ENCODE results near the gene CA5A. TPM values are rescaled to one million over a fixed set of nuclear protein-coding genes. Genes with fewer than 3 reads are reported as not detected.
"Not testable (repeated sequence)": the region's sequence is repeated elsewhere in the genome, so short reads cannot be mapped to it uniquely, and the experiment has no call there.

The CA5A gene
- total RNA-seq, 4 donors from 2014 or later, result not detected

DNA sequence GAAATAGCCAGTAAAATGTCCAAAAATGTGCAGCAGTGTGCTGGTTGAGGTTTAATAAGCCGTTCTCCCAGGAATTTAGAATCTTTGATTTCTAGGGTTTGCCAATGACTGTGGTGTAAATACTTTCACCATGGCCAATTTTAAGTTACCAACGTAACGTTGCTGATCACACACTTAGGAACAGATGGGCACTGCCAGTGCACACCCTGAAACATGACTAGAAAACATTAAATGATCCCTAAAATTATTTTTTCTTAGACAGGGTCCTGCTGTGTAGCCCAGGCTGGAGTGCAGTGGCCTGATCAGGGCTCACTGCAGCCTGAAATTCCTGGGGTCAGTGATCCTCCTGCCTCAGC is 3.2 kb downstream of the CA5A start:
- no peak for TF ChIP-seq EP300 (IDR thresholded peaks at IDR 0.05)
- TF ChIP-seq POLR2A (IDR thresholded peaks at IDR 0.05; ENCODE audit: low read depth), result no peak
- TF ChIP-seq POLR2AphosphoS5 (IDR thresholded peaks at IDR 0.05), result no peak
- TF ChIP-seq, protein P1, sequence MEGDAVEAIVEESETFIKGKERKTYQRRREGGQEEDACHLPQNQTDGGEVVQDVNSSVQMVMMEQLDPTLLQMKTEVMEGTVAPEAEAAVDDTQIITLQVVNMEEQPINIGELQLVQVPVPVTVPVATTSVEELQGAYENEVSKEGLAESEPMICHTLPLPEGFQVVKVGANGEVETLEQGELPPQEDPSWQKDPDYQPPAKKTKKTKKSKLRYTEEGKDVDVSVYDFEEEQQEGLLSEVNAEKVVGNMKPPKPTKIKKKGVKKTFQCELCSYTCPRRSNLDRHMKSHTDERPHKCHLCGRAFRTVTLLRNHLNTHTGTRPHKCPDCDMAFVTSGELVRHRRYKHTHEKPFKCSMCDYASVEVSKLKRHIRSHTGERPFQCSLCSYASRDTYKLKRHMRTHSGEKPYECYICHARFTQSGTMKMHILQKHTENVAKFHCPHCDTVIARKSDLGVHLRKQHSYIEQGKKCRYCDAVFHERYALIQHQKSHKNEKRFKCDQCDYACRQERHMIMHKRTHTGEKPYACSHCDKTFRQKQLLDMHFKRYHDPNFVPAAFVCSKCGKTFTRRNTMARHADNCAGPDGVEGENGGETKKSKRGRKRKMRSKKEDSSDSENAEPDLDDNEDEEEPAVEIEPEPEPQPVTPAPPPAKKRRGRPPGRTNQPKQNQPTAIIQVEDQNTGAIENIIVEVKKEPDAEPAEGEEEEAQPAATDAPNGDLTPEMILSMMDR (IDR thresholded peaks at IDR 0.05), result no peak
- intact Hi-C loops (cut with DNase I), result no loop called here
- H3K4me1 ChIP-seq, result no peaks in the 10 kb centered on the region
- no peak overlapping the region for H3K4me3 ChIP-seq
- WGBS, result 98% methylated on average over 3 of the region's 3 CpGs
- H3K9me3 ChIP-seq, result no peaks in the 10 kb centered on the region
- H3K27ac ChIP-seq (replicated peaks in 1 of 4), result no peak overlapping the region
- H3K27me3 ChIP-seq, result peaks cover 0 to 15% (median 0%) of the 10 kb centered on the region in 4 donors
- no peak for DNase-seq (ENCODE audit: extremely low spot score)
- H3K36me3 ChIP-seq, result no peaks in the 10 kb centered on the region

DNA sequence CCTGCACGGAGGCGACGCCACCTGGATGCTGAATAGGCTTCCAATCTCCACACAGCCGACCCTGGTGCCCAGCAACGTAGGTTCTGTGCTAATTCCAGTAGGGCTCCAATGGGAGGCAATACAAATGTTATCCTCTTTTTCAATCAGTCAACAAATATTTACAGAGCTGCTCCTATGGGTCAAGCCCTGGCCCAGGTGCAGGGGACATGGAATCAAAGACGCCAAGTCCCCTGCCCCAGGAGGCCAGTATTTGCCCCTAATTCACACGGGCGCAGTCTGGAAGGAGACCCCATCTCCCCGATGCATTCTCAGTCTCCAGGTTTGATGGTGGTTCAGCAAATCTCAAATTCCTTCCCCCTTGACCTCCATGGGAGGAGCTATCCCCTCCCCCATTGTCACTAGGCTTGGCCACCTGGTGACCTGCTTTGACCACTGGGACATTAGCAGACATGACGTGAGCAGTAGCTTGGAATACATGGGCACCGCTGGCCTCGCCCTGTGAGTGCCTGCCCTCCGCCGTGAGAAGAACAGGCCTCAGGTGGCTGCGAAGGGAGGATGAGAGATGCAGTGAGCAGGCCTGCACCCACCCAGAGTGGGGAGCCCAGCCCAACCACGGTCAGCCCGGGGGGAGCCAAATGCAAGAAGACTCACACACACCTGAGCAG is 3.7 kb downstream of the CA5A start:
- WGBS, result 89% methylated on average over 14 of the region's 17 CpGs
- H3K4me1 ChIP-seq; DNase-seq (ENCODE audit: extremely low spot score); H3K9me3 ChIP-seq; H3K27ac ChIP-seq (replicated peaks in 1 of 4); H3K36me3 ChIP-seq; H3K4me3 ChIP-seq; intact Hi-C loops (cut with DNase I): not testable (repeated sequence)
- peaks cover 0 to 15% (median 0%) of the 10 kb centered on the region in 4 donors for H3K27me3 ChIP-seq

DNA sequence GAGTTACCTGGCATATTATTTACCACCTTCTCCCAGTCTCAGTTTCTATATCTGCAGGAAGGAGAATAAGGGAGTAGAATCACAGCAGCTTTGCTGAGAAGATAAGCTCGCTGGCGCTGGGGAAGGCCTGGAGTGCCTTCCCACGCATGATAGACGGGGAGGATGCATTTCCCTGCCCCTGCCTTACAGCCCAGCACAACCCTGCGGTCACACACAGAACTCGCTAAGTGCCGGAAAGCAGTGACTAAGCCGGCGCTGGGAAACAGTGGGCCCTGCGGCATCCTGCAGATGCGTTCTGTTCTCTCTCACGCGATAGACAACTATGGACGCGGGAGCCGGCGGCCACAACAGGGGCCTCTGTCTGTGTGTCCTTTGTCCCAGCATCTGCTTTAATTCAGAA is 4.8 kb downstream of the CA5A start:
- Histone ChIP-seq H3K27me3 (peaks cover 0 to 25% (median 0%) of the 10 kb centered on the region in 4 donors), H3K27ac (replicated peaks in 1 of 4) (no peak overlapping the region), H3K9me3 (no peaks in the 10 kb centered on the region), H3K4me1 (no peaks in the 10 kb centered on the region), H3K36me3 (no peaks in the 10 kb centered on the region), H3K4me3 (no peak overlapping the region)
- intact Hi-C loops (cut with DNase I), result no loop called here
- no peak for DNase-seq (ENCODE audit: extremely low spot score)
- 77% methylated on average over 4 of the region's 17 CpGs for WGBS
- TF ChIP-seq POLR2A (IDR thresholded peaks at IDR 0.05; ENCODE audit: low read depth), result no peak
- TF ChIP-seq, protein P1 (IDR thresholded peaks at IDR 0.05), result no peak
- no peak for TF ChIP-seq EP300 (IDR thresholded peaks at IDR 0.05)

DNA sequence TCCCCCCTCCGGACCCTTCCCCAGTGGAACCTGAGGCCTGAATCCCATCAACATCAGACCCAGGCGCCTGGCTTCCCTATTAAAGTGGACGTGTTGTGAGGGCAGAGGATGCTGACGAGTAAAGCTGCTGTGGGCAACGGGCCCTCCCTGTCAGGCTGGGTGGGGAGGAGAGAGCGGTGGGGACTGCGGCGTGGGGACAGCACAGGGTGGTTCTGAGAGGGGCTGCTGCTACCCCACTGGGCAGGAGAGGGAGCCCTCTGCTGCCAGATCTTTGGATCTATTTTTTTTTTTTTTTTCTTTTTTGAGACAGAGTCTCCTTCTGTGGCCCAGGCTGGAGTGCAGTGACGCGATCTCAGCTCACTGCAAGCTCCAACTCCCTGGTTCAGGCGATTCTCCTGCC is 5.9 kb downstream of the CA5A start:
- TF ChIP-seq, protein P1 (IDR thresholded peaks at IDR 0.05), result no peak
- TF ChIP-seq POLR2AphosphoS5 (IDR thresholded peaks at IDR 0.05), result no peak
- no peak for TF ChIP-seq EP300 (IDR thresholded peaks at IDR 0.05)
- no peak for TF ChIP-seq POLR2A (IDR thresholded peaks at IDR 0.05; ENCODE audit: low read depth)
- WGBS, result 48% methylated on average over 7 of the region's 11 CpGs

DNA sequence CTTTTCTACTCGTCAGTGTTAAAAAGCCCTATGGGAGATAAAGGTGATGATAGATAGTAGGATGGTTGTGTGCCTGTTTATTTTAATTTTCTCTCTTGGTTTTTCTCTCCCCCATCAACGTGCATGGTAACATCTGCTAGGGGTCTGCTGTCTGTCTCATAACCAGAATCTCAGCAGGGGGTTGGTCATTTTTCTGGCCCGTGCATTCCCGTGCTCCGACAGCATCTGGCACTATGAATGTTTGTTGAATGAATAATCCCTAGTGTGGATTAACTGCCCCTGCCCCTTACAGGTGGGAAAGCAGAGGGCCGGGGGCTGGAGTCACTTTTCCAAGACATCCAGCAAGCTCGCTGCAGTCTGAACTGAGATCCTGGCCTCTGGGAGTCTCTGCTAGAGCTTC is 6.3 kb downstream of the CA5A start:
- Histone ChIP-seq H3K27ac (replicated peaks in 1 of 4) (no peak overlapping the region), H3K27me3 (peaks cover 0 to 40% (median 0%) of the 10 kb centered on the region in 4 donors), H3K4me1 (no peaks in the 10 kb centered on the region), H3K4me3 (no peak overlapping the region), H3K9me3 (no peaks in the 10 kb centered on the region), H3K36me3 (no peaks in the 10 kb centered on the region)
- intact Hi-C loops (cut with DNase I), result no loop called here
- 42% methylated on average over 5 of the region's 7 CpGs for WGBS
- TF ChIP-seq, protein P1 (IDR thresholded peaks at IDR 0.05), result no peak
- no peak for TF ChIP-seq POLR2A (IDR thresholded peaks at IDR 0.05; ENCODE audit: low read depth)
- no peak for TF ChIP-seq POLR2AphosphoS5 (IDR thresholded peaks at IDR 0.05)
- no peak for TF ChIP-seq EP300 (IDR thresholded peaks at IDR 0.05)
- no peak for DNase-seq (ENCODE audit: extremely low spot score)

More for the DNA sequence above, 5.9 kb downstream of the CA5A start:
- no peaks in the 10 kb centered on the region for H3K9me3 ChIP-seq
- H3K27me3 ChIP-seq, result peaks cover 0 to 36% (median 0%) of the 10 kb centered on the region in 4 donors
- no peak overlapping the region for H3K27ac ChIP-seq (replicated peaks in 1 of 4)
- DNase-seq (ENCODE audit: extremely low spot score), result no peak
- H3K4me1 ChIP-seq, result no peaks in the 10 kb centered on the region
- no peaks in the 10 kb centered on the region for H3K36me3 ChIP-seq
- no peak overlapping the region for H3K4me3 ChIP-seq
- intact Hi-C loops (cut with DNase I), result no loop called here

Measured in esophagus muscularis mucosa (tissue), 4 donors.